Mammary epithelial cell (primary cell): Measurements from ENCODE around the gene LRP6.

ENCODE experiments used
- CTCF ChIP-seq, 2 donors: IDR thresholded peaks in 1 of 2; conservative IDR thresholded peaks in 1 of 2; 2 replicates each; pipeline ENCODE4 v1.5.1; 2011 to 2012; ENCODE audit warnings: inconsistent platforms in 2 of 2, low read length in 2 of 2, mild to moderate bottlenecking in 2 of 2, control low read depth in 1 of 2, low read depth in 1 of 2; ENCODE audit not compliant: insufficient read depth in 1 of 2; ENCODE audit errors: extremely low read depth in 1 of 2
- EZH2 ChIP-seq: IDR thresholded peaks from 2 replicates; pipeline ENCODE4 v1.6.1; 2012; ENCODE audit warnings: low read length, inconsistent platforms, borderline replicate concordance

- TF ChIP-seq CTCF (conservative IDR thresholded peaks at IDR 0.05 in 1 of 2, IDR thresholded peaks at IDR 0.05 in 1 of 2; ENCODE audit: extremely low read depth in 1 of 2, insufficient read depth in 1 of 2, low read depth in 1 of 2, low read length in 2 of 2) = no peak
- no peak for TF ChIP-seq EZH2
These were observed 158.3 kb downstream of the LRP6 start for GRCh38 chr12:12108441-12109058.
